ENCODE results near the gene SLFNL1.

SLFNL1 gene

DNA sequence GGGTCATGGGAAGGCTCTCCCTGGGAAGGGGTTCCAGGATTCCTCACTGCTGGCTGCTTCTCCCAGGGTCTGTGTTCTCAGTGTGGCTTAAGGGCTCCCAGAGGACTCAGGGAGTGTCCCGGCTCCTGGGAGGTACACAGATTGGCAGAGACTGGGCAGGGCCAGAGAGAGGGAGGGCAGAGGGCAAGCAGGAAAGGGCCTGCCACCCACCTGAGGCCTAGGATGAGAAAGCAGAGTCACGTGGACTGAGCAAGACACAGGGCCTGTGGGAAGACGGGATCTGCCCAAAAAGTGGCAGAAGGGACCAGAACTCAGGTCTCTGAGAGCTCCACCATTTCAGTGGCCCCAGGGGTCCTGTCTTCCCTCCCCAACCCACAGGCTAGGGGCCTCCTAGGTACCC lies 871 bp downstream of the SLFNL1 start:
- TF ChIP-seq, protein P1, sequence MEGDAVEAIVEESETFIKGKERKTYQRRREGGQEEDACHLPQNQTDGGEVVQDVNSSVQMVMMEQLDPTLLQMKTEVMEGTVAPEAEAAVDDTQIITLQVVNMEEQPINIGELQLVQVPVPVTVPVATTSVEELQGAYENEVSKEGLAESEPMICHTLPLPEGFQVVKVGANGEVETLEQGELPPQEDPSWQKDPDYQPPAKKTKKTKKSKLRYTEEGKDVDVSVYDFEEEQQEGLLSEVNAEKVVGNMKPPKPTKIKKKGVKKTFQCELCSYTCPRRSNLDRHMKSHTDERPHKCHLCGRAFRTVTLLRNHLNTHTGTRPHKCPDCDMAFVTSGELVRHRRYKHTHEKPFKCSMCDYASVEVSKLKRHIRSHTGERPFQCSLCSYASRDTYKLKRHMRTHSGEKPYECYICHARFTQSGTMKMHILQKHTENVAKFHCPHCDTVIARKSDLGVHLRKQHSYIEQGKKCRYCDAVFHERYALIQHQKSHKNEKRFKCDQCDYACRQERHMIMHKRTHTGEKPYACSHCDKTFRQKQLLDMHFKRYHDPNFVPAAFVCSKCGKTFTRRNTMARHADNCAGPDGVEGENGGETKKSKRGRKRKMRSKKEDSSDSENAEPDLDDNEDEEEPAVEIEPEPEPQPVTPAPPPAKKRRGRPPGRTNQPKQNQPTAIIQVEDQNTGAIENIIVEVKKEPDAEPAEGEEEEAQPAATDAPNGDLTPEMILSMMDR (conservative IDR thresholded peaks at IDR 0.05; ENCODE audit: low read length) = no peak
- no peak overlapping the region for H3K4me3 ChIP-seq (ENCODE audit: low read length)
- no peak for DNase-seq (ENCODE audit: low read depth)

DNA sequence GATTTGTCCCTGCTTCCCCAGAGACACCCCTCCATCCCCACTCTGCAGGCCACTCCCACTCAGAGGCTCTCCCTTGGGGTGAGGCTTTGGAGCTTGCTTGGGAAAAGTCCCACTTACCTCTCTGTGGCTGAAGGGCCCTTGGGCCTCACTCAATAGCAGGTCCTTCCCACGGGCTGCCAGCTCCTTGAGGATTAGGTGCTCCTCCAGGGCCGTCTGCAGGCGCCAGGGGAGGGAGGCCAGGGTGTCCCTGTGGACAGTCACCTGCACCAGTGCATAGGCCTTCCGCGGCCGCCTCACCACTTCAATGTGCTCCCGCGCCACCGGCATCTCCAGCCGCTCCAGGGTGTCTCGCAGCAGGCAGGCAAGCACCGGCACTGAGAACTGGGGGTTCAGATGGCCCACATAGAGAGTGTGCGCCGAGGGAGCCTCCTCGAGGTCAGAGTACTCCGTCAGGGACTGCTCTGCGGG lies 1.4 kb downstream of the SLFNL1 start:
- no peak for DNase-seq (ENCODE audit: low read depth)
- no peak overlapping the region for H3K4me3 ChIP-seq (ENCODE audit: low read length)
- TF ChIP-seq, protein P1 (conservative IDR thresholded peaks at IDR 0.05; ENCODE audit: low read length) = no peak

DNA sequence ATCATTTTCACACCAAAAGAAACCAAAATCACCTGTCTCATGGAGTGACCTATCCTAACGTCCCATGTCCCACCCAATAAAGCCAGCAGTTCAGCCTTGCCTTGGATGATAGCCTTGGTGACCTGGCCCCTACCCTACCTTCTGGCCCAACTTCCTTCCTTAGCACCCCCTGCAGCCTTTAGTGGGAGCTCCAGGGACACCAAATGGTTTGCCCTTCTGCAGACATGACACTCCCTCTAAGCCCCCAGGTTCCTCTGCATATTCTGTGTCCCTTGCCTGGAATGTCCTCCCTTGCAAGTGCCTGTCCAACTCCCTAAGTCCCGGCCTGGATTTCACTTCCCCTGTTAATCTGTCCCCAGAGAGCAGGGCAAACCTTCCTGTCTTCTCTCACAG lies 2.2 kb downstream of the SLFNL1 start:
- H3K4me3 ChIP-seq (ENCODE audit: low read length) = no peak overlapping the region
- DNase-seq (ENCODE audit: low read depth) = no peak
- TF ChIP-seq, protein P1 (conservative IDR thresholded peaks at IDR 0.05; ENCODE audit: low read length) = no peak

DNA sequence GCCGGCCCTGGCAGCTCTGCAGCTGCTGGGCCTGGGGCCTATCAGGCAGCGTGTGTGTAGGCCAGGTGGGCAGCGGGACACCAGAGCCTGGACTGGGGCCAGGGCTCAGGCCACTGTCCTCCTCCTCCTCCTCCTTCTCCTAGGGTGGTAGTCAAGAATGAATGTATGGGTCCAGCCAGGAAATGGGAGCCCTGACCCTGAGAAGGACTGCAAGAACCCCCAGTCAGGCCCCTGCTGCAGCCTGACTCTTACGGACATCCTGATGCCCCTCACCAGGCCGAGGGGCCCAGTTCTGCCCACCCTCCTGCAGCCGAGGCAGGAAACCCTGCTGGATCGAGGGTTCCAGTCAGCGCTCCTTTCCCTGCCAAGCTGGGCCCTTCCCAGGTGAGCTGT lies 3.5 kb downstream of the SLFNL1 start:
- TF ChIP-seq, protein P1 (conservative IDR thresholded peaks at IDR 0.05; ENCODE audit: low read length) = no peak
- no peak for DNase-seq (ENCODE audit: low read depth)
- H3K4me3 ChIP-seq (ENCODE audit: low read length) = no peak overlapping the region

DNA sequence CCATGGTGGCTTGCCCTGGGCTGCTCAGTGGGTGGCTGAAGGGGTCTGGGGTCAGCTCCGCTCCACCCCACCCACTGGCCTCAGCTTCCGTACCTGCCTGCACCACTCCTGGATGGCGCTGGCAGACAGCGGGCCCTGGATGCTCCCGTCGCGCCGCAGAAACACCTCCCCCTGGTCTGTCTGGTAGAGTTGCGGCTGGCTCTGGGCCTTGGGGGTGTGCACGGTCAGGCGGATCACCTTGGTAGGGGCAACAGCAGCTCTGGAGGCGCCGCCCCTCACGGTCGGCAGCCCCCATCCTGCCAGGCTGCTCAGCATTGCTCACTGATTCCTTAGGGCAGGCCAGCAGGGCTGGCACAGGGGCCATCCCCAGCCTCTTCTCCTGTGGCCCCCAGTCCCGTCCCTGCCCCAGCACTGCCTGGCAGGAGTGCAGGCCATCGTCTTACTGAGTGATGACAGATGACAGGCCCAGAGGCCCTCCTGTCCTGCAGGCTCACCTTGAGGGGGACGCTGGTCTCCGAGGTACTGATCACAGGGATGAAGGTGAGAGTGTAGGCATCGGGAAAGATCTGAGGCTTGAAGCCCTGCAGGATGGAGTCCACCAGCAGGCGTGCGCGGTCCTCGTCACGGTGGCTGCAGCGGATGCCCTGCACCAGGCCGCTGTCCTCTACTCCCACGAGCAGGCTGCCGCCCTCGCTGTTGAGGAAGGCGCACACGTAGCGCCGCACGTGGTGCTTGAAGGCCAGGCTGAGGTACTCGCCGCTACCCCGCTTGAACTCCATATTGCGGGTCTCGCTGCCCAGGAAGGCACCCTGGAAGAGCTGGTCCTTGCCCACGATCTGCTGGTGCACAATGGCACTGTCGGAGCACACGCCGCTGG lies 4.1 kb downstream of the SLFNL1 start:
- H3K4me3 ChIP-seq (ENCODE audit: low read length) = no peak overlapping the region
- TF ChIP-seq, protein P1 (conservative IDR thresholded peaks at IDR 0.05; ENCODE audit: low read length) = no peak
- no peak for DNase-seq (ENCODE audit: low read depth)

DNA sequence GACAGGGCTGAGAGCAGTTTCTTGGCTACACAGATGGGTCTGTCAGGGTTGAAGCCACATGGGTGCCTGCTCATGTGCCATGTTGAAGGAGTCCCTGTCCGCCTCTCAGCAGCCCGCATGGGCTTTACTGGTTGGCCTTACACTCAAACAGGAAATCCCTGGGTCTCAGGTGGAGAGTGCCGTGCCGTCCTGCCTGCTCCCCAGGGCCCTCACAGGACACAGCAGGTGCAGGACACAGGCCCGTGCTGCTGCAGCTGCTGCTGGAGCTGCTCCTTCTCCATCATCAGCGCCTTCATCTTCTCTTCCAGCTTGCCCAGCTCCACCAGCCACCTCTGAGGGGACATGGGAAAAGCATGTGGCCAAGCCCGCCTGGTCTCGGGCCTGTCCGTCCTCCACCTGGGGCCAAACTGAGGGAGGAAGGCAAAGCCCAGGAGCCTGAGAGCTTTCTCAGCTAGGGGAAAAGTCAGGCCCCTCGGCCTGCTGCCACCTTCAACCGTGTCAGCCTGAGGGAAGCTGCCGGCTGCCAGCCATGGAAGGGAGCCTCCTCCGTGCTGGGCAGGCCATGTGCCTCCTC lies 5.5 kb downstream of the SLFNL1 start:
- no peak for DNase-seq (ENCODE audit: low read depth)
- H3K4me3 ChIP-seq (ENCODE audit: low read length) = no peak overlapping the region

More for the DNA sequence above, 5.5 kb downstream of the SLFNL1 start:
- TF ChIP-seq, protein P1 (conservative IDR thresholded peaks at IDR 0.05; ENCODE audit: low read length) = no peak

Measured in AG10803 (cell line).